HTR-8/SVneo (cell line): ENCODE results near the gene DSE.

ENCODE experiments used
- DNase-seq: peaks from one replicate; pipeline ENCODE4 v3.0.0; 2011; ENCODE audit warnings: low spot score, mixed read lengths; ENCODE audit not compliant: insufficient read length
- FAIRE-seq: peaks from 2 replicates; lab custom pipeline; 2011; peaks lifted over from hg19 to GRCh38; lab: Jason Lieb, UNC

The DSE gene

GRCh38 chr6:116463301-116463700 is 92.6 kb downstream of the DSE start:
- FAIRE-seq, result no peak
- no peak for DNase-seq

DNA sequence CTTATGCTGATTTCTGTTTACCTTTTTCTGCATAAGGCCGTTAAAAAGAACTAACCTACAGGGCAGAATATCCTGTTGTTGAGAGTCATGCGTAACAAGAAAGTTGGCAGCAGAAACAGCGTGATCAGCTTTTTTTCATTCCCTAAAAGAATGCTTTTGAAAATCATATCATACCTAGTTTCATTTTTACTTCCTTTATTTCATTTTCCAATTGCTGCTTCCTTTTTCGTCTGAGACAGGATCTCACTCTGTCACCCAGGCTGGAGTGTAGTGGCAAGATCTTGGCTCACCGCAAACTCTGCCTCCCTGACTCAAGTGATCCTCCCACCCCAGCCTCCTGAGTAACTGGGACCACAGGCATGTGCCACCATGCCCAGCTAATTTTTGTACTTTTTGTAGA is 94.5 kb downstream of the DSE start:
- FAIRE-seq, result no peak
- no peak for DNase-seq

DNA sequence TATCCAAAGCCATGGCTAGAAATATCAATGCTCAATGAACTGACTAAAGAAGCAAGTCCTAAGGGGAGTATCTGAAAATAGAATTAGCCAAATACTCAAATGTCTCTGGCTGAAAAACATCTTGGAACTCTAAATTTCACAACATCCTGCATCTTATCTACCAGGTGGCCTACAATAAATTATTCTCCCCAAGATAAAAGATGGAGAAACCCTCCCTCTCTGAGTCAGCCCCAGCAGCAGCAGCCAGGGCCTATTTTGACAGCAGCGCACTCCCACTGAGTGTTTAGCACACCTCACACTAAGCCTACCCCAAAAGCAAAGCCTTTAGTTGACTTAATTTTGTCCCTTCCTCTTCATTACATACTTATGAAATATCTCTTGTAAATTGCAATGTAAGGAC is 96.3 kb downstream of the DSE start:
- DNase-seq, result no peak
- no peak for FAIRE-seq

DNA sequence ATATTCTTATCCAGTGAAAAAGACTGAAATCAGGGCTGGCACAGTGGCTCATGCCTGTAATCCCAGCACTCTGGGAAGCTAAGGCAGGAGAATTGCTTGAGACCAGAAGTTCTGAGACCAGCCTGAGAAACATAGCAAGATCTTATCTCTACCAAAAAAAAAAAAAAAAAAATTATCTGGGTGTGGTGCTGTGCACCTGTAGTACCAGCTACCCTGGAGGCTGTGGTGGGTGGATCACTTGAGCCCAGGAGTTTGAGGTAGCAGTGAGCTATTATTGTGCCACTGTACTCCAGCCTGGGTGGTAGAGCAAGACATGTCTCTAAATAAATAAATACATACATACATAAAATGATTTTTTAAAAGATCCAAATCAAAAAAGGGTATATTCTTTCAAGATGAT is 96.8 kb downstream of the DSE start:
- DNase-seq (no peak), FAIRE-seq (no peak)

GRCh38 chr6:116468293-116468692 is 97.5 kb downstream of the DSE start:
- DNase-seq (no peak), FAIRE-seq (no peak)

DNA sequence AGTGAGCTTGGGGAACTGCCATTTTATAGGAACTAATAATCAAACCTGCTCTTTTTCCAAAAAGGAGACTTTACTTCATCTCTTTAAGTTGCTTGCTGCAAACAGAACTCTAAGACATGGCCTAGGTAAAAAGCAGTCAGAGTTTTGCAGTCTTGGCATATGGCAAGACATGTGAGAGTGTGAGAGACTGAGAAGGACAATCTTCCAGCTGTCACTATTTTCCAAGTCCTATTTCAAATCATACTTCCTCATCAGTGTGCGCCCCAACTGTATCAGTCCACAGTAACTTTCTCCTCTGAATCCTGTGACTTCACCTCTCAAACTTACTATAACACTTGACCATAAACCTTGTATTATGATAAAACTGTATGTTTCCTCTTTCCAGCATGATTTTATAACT is 100.8 kb downstream of the DSE start:
- FAIRE-seq, result no peak
- DNase-seq, result no peak

DNA sequence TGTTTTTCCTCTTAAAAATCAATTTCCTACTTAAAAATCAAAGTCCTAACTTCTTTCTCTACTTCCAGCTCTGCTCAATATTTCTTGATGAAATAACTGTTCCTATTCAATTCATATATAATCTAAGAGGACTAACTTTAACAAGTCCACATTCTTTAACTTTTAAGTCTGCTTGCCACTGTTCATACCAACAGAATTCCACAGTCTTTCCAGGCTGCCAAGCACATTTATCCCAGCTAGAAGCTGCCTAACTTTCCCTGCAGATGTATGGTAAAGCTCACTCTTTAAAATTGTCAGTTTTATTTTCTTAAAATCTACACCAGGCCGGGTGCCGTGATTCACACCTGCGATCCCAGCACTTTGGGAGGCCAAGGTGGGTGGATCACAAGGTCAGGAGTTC is 102.0 kb downstream of the DSE start:
- FAIRE-seq (no peak), DNase-seq (no peak)

DNA sequence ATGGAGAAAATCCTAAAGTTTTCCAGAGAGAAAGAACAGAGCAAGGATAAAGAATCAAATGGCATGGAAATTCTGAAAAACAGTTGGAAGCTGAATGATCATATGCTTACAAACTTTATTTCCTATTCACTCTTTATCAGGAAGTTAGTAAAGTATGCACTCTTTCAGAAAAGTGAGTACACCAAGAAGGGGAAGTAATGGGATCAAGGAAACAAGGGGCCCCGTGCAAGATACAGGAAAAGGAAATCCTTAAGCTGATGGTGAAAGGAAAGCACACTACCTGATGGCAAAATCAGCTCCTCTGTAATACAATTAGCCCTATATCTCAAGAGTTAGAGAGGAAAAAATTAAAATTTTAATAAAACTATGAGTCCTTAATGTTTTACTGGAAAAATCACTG is 104.4 kb downstream of the DSE start:
- DNase-seq, result no peak
- FAIRE-seq, result no peak

DNA sequence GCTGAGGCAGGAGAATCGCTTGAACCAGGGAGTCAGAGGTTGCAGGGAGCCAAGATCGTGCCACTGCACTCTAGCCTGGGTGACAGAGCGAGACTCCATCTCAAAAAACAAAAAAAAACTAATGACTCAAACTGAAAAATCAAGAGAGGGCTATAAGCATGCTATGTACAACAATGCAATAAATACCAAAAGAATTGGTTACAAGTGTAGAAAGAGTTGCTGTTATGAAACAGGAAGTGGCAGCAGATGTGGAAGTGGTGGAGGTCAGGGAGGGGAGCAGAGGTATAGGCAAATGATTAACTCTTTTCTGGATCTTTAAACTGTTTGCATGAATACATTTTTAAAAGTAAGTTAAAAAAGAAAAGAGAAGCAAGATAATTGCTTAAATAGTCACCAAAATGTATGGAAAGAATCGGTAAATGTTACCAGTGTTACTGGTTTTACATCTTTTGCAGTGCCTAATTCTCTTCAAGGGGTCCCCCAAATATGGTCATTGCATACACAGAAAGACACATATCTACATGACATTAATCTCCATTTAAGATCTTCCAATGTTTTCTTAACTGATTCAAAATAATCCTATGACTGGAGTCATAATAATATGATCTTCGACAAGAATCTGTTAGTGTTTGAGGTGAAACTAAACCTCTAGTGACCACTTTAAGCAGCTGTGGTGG is 105.4 kb downstream of the DSE start:
- no peak for DNase-seq
- no peak for FAIRE-seq

DNA sequence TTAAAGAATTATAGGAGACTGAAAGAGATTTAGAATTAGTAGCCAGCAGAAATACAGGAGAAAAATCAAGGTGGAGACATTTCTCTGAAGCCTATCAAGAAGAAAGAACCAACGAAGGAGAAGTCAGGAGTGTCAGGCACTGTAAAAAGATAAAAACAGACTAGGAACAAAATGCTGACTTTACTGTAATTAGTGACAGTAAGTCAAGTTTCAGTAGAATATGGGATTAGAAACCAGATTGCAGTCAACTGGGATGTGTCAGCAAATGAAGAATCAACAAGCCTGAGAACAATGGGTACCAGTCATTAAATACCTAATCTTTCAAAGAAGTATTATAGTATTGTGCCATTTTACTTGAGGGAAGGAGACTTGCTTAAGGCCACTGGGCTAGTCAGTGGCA is 112.0 kb downstream of the DSE start:
- no peak for DNase-seq
- no peak for FAIRE-seq

GRCh38 chr6:116483616-116484015 is 112.9 kb downstream of the DSE start:
- no peak for FAIRE-seq
- no peak for DNase-seq

GRCh38 chr6:116485559-116486184 is 114.9 kb downstream of the DSE start:
- DNase-seq (no peak), FAIRE-seq (no peak)

DNA sequence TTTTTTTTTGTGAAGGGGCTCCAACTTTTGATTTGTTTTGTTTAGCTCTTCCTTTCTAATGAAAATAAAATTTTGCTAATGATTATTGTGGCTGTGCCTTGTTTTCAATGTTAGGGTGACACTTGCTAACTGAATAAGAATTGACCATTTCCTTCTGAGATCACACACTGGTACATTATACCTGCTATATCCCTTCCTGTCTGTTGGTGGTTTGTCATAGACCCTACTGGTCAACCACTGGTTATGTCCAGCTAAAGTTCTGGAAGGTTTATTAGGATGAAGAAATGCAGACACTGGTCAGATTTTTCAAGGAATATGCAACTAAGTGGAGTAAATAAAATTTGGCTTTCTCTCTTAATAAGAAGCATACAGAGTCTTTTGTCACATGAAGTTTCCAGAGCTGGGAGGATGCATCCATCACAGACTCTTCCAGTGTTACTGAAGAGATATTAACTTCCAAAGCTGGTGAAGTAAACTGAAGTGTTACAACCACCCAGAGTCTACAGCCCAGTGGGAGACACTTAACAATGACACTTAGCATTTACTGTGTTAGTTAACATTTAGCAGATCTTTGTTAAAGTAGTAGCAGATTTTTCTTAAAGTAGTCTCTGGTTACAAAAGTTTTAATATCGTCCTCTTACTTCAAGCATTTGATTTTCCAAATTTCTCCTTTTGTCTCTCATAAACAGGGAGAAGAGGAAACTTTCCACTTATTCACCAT is 121.0 kb downstream of the DSE start:
- FAIRE-seq, result no peak
- no peak for DNase-seq

DNA sequence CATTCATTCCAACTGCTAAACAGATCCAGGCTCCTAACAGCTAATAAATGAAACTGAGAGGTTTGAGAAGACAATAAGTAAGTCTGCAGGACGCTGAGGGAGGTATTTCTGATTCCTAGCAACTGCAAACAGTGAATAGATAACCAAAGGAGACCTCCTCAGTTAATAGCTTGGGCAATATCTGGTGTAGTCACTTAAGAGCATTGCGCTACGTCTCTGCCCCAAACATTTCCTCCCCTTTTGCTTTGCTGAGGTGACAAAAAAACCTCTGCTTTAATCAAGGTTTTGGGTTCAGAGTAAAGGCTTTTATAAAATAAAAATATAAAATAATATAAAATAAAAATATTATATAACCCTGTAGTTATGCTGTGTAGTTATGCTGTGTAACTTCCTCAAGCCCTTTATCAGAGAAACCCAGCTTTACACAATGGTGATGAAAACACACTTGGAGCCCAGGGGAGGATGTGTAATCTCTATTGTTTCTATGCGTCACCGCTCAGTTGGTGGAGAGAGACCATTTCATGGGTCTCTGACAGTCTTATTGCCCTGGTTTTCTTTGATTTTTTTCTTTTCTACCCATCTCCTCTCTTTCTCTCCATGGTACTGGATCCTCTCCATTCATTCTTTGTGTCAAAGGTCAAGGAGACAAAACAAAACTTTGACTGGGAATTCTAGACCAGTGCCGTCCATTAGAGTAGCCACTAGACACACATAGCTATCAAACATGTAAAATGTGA is 121.8 kb downstream of the DSE start:
- DNase-seq (no peak), FAIRE-seq (no peak)
